ENCODE data around the gene KCNIP2. TPM values are rescaled to one million over a fixed set of nuclear protein-coding genes. Genes with fewer than 3 reads are reported as not detected.

Gene KCNIP2
- total RNA-seq, 1 donor: 1.4 TPM

DNA sequence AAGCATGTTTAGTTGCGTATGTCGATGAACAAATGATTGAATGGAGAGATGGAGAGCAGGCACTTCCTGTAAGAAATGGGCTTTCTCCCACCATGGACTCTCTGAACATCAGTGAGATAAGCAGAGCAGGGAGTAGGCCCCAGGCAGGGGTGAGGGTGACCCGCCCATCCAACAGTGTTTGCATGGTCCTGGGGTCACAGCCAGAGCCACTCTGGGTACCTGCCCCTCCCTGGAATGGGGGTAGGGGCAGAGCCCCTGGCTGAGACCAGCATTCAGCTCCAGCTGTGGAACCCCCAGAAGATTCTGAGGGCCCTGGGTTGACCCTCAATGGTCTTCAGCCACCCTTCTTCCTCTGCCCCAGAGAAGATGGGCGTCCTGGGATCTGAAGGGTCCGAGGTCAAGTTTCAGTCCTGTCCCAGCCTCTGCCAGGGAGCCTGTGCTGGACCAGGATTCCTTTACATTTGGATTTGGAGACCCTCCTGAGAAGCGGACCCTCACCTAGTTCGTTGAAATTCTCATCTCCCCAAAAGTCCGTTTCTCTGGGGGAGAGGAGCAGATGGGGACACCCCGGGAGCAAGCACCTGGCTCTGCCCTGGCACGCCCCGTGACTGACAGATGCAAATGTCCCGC is 65.3 kb downstream of the KCNIP2 start:
- Histone ChIP-seq H3K9me3 (ENCODE audit: low read depth, low read length) (no peaks in the 10 kb centered on the region), H2AFZ (ENCODE audit: low read length) (no peak overlapping the region), H3K36me3 (ENCODE audit: insufficient read depth, low read length) (no peaks in the 10 kb centered on the region), H3K27ac (ENCODE audit: low read depth, low read length) (no peak overlapping the region), H3K4me2 (ENCODE audit: insufficient read depth, low read length) (no peak overlapping the region), H3K4me3 (ENCODE audit: insufficient read depth, low read length) (no peak overlapping the region), H4K20me1 (ENCODE audit: insufficient read depth, low read length) (peaks cover 29% of the 10 kb centered on the region), H3K79me2 (ENCODE audit: insufficient read depth, low read length) (peaks cover 9% of the 10 kb centered on the region), H3K4me1 (ENCODE audit: insufficient read depth, low read length) (peaks cover 21% of the 10 kb centered on the region), H3K27me3 (ENCODE audit: insufficient read depth, low read length) (peaks cover 34% of the 10 kb centered on the region)
- no peak for TF ChIP-seq CTCF (IDR thresholded peaks at IDR 0.05; ENCODE audit: extremely low read depth, low read depth, low read length)
- DNase-seq (ENCODE audit: insufficient read length, low spot score, missing footprints): peak; percentile 83

DNA sequence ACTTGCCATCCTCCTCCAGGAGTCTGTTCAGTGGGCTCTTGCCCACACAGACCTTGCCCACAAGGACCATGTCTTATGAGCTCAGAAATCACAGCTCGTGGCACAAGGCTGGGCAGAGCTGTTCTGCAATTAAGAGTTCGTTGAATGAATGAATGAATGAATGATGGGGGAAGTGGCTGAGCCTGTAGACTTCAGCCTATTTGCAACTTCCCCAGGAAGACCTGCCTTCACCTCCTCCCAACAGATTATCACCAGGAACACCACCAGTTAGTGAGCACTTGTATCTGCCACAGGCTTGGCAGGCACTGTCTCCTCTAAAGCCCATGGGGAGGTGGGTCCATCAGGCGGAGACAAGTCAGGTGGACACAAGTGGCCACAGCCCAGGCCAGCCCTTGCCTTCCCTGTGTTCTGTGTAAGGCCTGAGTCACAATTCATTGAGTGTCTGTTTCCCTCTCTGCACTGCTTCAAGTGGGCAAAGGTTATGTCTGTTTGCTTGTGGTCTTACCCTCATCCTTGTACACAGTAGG is 65.9 kb downstream of the KCNIP2 start:
- H4K20me1 ChIP-seq (ENCODE audit: insufficient read depth, low read length): peaks cover 29% of the 10 kb centered on the region
- no peaks in the 10 kb centered on the region for H3K9me3 ChIP-seq (ENCODE audit: low read depth, low read length)
- peaks cover 40% of the 10 kb centered on the region for H3K27me3 ChIP-seq (ENCODE audit: insufficient read depth, low read length)

GRCh38 chr10:101776161-101776817 is 67.3 kb downstream of the KCNIP2 start:
- H3K4me2 ChIP-seq (ENCODE audit: insufficient read depth, low read length): no peak overlapping the region
- peaks cover 51% of the 10 kb centered on the region for H3K27me3 ChIP-seq (ENCODE audit: insufficient read depth, low read length)
- peaks cover 24% of the 10 kb centered on the region for H4K20me1 ChIP-seq (ENCODE audit: insufficient read depth, low read length)
- no peak overlapping the region for H3K27ac ChIP-seq (ENCODE audit: low read depth, low read length)
- H3K36me3 ChIP-seq (ENCODE audit: insufficient read depth, low read length): no peaks in the 10 kb centered on the region
- no peaks in the 10 kb centered on the region for H3K79me2 ChIP-seq (ENCODE audit: insufficient read depth, low read length)
- H3K4me1 ChIP-seq (ENCODE audit: insufficient read depth, low read length): peaks cover 8% of the 10 kb centered on the region
- no peak overlapping the region for H3K4me3 ChIP-seq (ENCODE audit: insufficient read depth, low read length)
- H3K9me3 ChIP-seq (ENCODE audit: low read depth, low read length): no peaks in the 10 kb centered on the region
- no peak for TF ChIP-seq CTCF (IDR thresholded peaks at IDR 0.05; ENCODE audit: extremely low read depth, low read depth, low read length)
- H2AFZ ChIP-seq (ENCODE audit: low read length): no peak overlapping the region
- DNase-seq (ENCODE audit: insufficient read length, low spot score, missing footprints): peak; percentile 59

More for the DNA sequence above, 65.9 kb downstream of the KCNIP2 start:
- Histone ChIP-seq H3K79me2 (ENCODE audit: insufficient read depth, low read length) (peaks cover 5% of the 10 kb centered on the region), H3K36me3 (ENCODE audit: insufficient read depth, low read length) (no peaks in the 10 kb centered on the region), H3K4me1 (ENCODE audit: insufficient read depth, low read length) (peaks cover 19% of the 10 kb centered on the region), H3K4me3 (ENCODE audit: insufficient read depth, low read length) (no peak overlapping the region), H3K27ac (ENCODE audit: low read depth, low read length) (no peak overlapping the region), H2AFZ (ENCODE audit: low read length) (no peak overlapping the region), H3K4me2 (ENCODE audit: insufficient read depth, low read length) (no peak overlapping the region)
- DNase-seq (ENCODE audit: insufficient read length, low spot score, missing footprints): peak; percentile 87
- TF ChIP-seq CTCF (IDR thresholded peaks at IDR 0.05; ENCODE audit: extremely low read depth, low read depth, low read length): no peak

Other genes with a start within 250 kb of the KCNIP2 start
- gene FBXW4, start 148.6 kb downstream of the KCNIP2 start, total RNA-seq: 40.2 and 41.8 TPM in 2 replicates
- not detected in 2 replicates for gene FGF8, start 67.7 kb downstream of the KCNIP2 start, total RNA-seq
- 47.7 and 64.8 TPM in 2 replicates for gene NPM3, start 60.4 kb downstream of the KCNIP2 start, total RNA-seq
- gene OGA, start 25.4 kb downstream of the KCNIP2 start, total RNA-seq: 115 and 121 TPM in 2 replicates
- gene ARMH3, start 212.4 kb upstream of the KCNIP2 start, total RNA-seq: 9.1 and 9.4 TPM in 2 replicates
- 26.8 and 31.5 TPM in 2 replicates for gene HPS6, start 221.5 kb upstream of the KCNIP2 start, total RNA-seq

Data from osteoblast (primary cell).